Thyroid gland (tissue), 4 donors: Measurements from ENCODE around the gene WFDC1. TPM values are rescaled to one million over a fixed set of nuclear protein-coding genes. Genes with fewer than 3 reads are reported as not detected.

Source experiments
- DNase-seq, 2 donors: peaks; one replicate each; pipeline ENCODE4 v3.0.0-alpha.2; 2019
- H3K27ac ChIP-seq, 3 donors: fragments of 200-600 bp; sonication (generic); 1 replicate in 2 of 3; 2 replicates in 1 of 3; pipeline ENCODE4 v1.5.1; 2016 to 2019; ENCODE audit warnings: mild to moderate bottlenecking in 1 of 3, moderate library complexity in 1 of 3
- H3K27me3 ChIP-seq: fragments of 200-600 bp; sonication (generic); one replicate; pipeline ENCODE4 v1.5.1; 2019
- H3K36me3 ChIP-seq, 2 donors: fragments of 200-600 bp; sonication (generic); one replicate each; pipeline ENCODE4 v1.5.1; 2016 to 2019
- H3K4me1 ChIP-seq, 2 donors: fragments of 200-600 bp; sonication (generic); one replicate each; pipeline ENCODE4 v1.5.1; 2017 to 2019
- H3K4me3 ChIP-seq, 3 donors: fragments of 200-600 bp; sonication (generic); replicated peaks in 1 of 3; 1 replicate in 2 of 3; 2 replicates in 1 of 3; pipeline ENCODE4 v1.5.1; 2016; ENCODE audit warnings: mild to moderate bottlenecking in 1 of 3
- H3K9me3 ChIP-seq: fragments of 200-600 bp; sonication (generic); one replicate; pipeline ENCODE4 v1.5.1; 2017
- POLR2A ChIP-seq, 2 donors: fragments of 450-650 bp; IDR thresholded peaks; one replicate each; pipeline ENCODE4 v1.6.1; 2017; ENCODE audit warnings: antibody characterized with exemption in 2 of 2, mild to moderate bottlenecking in 2 of 2, moderate library complexity in 1 of 2
- WGBS, 2 donors: methylation state at CpG; one replicate each; pipeline ENCODE4 v1.1.5; 2017; 5-methylcytosine and 5-hydroxymethylcytosine counted together
- intact Hi-C: fragments of 100-400 bp; cut with DNase I; formaldehyde crosslinking; loops from one replicate; pipeline ENCODE4 v1.15.1; 2023
- total RNA-seq, 4 donors: library from RNA; depleted of rRNA; stranded (reverse); fragments of >200 nt; gene quantifications; one replicate each; pipeline ENCODE4 v1.2.3, GENCODE V29; 2016
- TF ChIP-seq, protein P1 (sequence below), 6 experiments: fragments of 200-600 bp in 3 of 6; fragments of 450-650 bp in 3 of 6; sonication (generic) in 3 of 6; IDR thresholded peaks; one replicate each; pipeline ENCODE4 v1.5.1; 2016 to 2019; ENCODE audit warnings: antibody characterized with exemption in 6 of 6, mild to moderate bottlenecking in 2 of 6, inconsistent platforms in 1 of 6, moderate library complexity in 1 of 6

WFDC1 gene
- total RNA-seq, 4 donors from 2014 or later, result 1.3 to 2.1 (median 1.6) TPM; not detected in 1

GRCh38 chr16:84350685-84351400, 56.2 kb downstream of the WFDC1 start:
- no peaks in the 10 kb centered on the region for H3K9me3 ChIP-seq
- no peaks in the 10 kb centered on the region for H3K27me3 ChIP-seq
- 93 to 94% methylated on average over 12 to 15 of the region's 16 CpGs for WGBS, 2 donors
- peaks cover 0 to 6% of the 10 kb centered on the region in 2 donors for H3K4me1 ChIP-seq
- TF ChIP-seq, protein P1, sequence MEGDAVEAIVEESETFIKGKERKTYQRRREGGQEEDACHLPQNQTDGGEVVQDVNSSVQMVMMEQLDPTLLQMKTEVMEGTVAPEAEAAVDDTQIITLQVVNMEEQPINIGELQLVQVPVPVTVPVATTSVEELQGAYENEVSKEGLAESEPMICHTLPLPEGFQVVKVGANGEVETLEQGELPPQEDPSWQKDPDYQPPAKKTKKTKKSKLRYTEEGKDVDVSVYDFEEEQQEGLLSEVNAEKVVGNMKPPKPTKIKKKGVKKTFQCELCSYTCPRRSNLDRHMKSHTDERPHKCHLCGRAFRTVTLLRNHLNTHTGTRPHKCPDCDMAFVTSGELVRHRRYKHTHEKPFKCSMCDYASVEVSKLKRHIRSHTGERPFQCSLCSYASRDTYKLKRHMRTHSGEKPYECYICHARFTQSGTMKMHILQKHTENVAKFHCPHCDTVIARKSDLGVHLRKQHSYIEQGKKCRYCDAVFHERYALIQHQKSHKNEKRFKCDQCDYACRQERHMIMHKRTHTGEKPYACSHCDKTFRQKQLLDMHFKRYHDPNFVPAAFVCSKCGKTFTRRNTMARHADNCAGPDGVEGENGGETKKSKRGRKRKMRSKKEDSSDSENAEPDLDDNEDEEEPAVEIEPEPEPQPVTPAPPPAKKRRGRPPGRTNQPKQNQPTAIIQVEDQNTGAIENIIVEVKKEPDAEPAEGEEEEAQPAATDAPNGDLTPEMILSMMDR (IDR thresholded peaks at IDR 0.05), result no peak
- no peak for TF ChIP-seq POLR2A (IDR thresholded peaks at IDR 0.05)
- no peak for DNase-seq
- H3K27ac ChIP-seq, result no peak overlapping the region
- H3K36me3 ChIP-seq, result no peaks in the 10 kb centered on the region
- H3K4me3 ChIP-seq, result no peak overlapping the region
- intact Hi-C loops, result no loop called here

- no peak overlapping the region for H3K27ac ChIP-seq
- no peaks in the 10 kb centered on the region for H3K27me3 ChIP-seq
- TF ChIP-seq, protein P1 (IDR thresholded peaks at IDR 0.05), result no peak
- no peak for TF ChIP-seq POLR2A (IDR thresholded peaks at IDR 0.05)
- no peaks in the 10 kb centered on the region for H3K36me3 ChIP-seq
- intact Hi-C loops, result no loop called here
- no peak overlapping the region for H3K4me3 ChIP-seq
- 95 to 97% methylated on average over 8 of the region's 8 CpGs for WGBS, 2 donors
- H3K9me3 ChIP-seq, result no peaks in the 10 kb centered on the region
- H3K4me1 ChIP-seq, result peaks cover 0 to 6% of the 10 kb centered on the region in 2 donors
- DNase-seq, result no peak
These were observed 57.0 kb downstream of the WFDC1 start for GRCh38 chr16:84351630-84352029.

GRCh38 chr16:84354306-84354705, 59.6 kb downstream of the WFDC1 start:
- intact Hi-C loops, result no loop called here
- no peaks in the 10 kb centered on the region for H3K36me3 ChIP-seq
- WGBS, 2 donors, result 91 to 94% methylated on average over 5 to 6 of the region's 6 CpGs
- H3K9me3 ChIP-seq, result no peaks in the 10 kb centered on the region
- no peak for DNase-seq
- TF ChIP-seq, protein P1 (IDR thresholded peaks at IDR 0.05), result no peak
- TF ChIP-seq POLR2A (IDR thresholded peaks at IDR 0.05), result no peak
- no peak overlapping the region for H3K27ac ChIP-seq
- no peak overlapping the region for H3K4me3 ChIP-seq
- no peaks in the 10 kb centered on the region for H3K27me3 ChIP-seq
- peaks cover 0 to 10% of the 10 kb centered on the region in 2 donors for H3K4me1 ChIP-seq

- Histone ChIP-seq H3K4me3 (no peak overlapping the region), H3K27me3 (no peaks in the 10 kb centered on the region), H3K9me3 (no peaks in the 10 kb centered on the region), H3K36me3 (no peaks in the 10 kb centered on the region), H3K27ac (no peak overlapping the region), H3K4me1 (peaks cover 0 to 10% of the 10 kb centered on the region in 2 donors)
- no peak for DNase-seq
- TF ChIP-seq, protein P1 (IDR thresholded peaks at IDR 0.05), result no peak
- no peak for TF ChIP-seq POLR2A (IDR thresholded peaks at IDR 0.05)
- 81 to 92% methylated on average over 2 of the region's 2 CpGs for WGBS, 2 donors
- intact Hi-C loops, result no loop called here
These were observed 60.5 kb downstream of the WFDC1 start for GRCh38 chr16:84355149-84355548.

DNA sequence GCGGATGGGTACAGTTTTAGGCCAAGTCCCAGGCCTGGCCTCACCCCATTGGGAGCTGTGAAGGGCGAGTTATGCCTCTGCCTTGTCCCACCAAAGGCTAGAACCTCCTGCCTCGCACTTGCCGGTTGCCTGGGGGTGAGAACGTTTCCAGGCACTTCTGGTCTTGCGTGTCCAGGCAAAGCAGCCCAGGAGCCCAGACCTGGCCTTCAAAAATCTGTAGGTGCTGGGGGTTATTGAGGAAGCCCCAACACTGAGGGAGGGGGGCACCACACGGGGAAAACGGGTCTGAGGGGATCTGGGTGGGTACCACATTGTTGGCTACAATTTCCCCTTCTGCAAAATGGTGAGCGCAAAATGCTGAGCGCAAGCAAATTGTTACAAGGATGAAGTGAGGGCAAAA, 61.5 kb downstream of the WFDC1 start:
- H3K4me1 ChIP-seq, result peaks cover 0 to 10% of the 10 kb centered on the region in 2 donors
- intact Hi-C loops, result no loop called here
- H3K4me3 ChIP-seq, result no peak overlapping the region
- H3K27ac ChIP-seq, result no peak overlapping the region
- 81 to 89% methylated on average over 10 of the region's 10 CpGs for WGBS, 2 donors
- DNase-seq, result no peak
- no peak for TF ChIP-seq POLR2A (IDR thresholded peaks at IDR 0.05)
- TF ChIP-seq, protein P1 (IDR thresholded peaks at IDR 0.05), result no peak
- H3K36me3 ChIP-seq, result no peaks in the 10 kb centered on the region
- H3K27me3 ChIP-seq, result no peaks in the 10 kb centered on the region
- H3K9me3 ChIP-seq, result no peaks in the 10 kb centered on the region
